Thoracic aorta (tissue), 2 donors: ENCODE measurements around the gene MS4A1. TPM values are rescaled to one million over a fixed set of nuclear protein-coding genes. Genes with fewer than 3 reads are reported as not detected.
"Not testable (repeated sequence)": the region's sequence is repeated elsewhere in the genome, so short reads cannot be mapped to it uniquely, and the experiment has no call there.

Source experiments
- ATAC-seq: fragments of 150-250 bp; one replicate; pipeline ENCODE4 v1.8.0; 2017; ENCODE audit warnings: low read depth; ENCODE audit not compliant: insufficient number of reproducible peaks, low FRiP score
- DNase-seq: peaks from one replicate; pipeline ENCODE4 v3.0.0-alpha.2; 2020; ENCODE audit warnings: low spot score
- H3K27ac ChIP-seq, 2 donors: fragments of 200-600 bp; sonication (generic); 1 replicate in 1 of 2; 2 replicates in 1 of 2; pipeline ENCODE4 v1.5.1; 2016; ENCODE audit warnings: mild to moderate bottlenecking in 2 of 2, moderate library complexity in 2 of 2
- H3K27me3 ChIP-seq: fragments of 200-600 bp; sonication (generic); replicated peaks from 2 replicates; pipeline ENCODE4 v1.6.0; 2016; ENCODE audit warnings: mild to moderate bottlenecking; ENCODE audit not compliant: insufficient read depth
- H3K36me3 ChIP-seq: fragments of 200-600 bp; sonication (generic); one replicate; pipeline ENCODE4 v1.5.1; 2016
- H3K4me1 ChIP-seq, 2 donors: fragments of 200-600 bp; sonication (generic); 1 replicate in 1 of 2; 2 replicates in 1 of 2; pipeline versions ENCODE4 v1.5.1 to v1.6.0; 2016; ENCODE audit warnings: low read depth in 2 of 2, mild to moderate bottlenecking in 1 of 2; ENCODE audit not compliant: control insufficient read depth in 1 of 2
- H3K4me3 ChIP-seq: fragments of 200-600 bp; sonication (generic); 2 replicates; pipeline ENCODE4 v1.5.1; 2016; ENCODE audit warnings: mild to moderate bottlenecking
- H3K9me3 ChIP-seq: fragments of 200-600 bp; sonication (generic); 2 replicates; pipeline ENCODE4 v1.5.1; 2016
- CTCF ChIP-seq: fragments of 200-600 bp; sonication (generic); IDR thresholded peaks from one replicate; pipeline ENCODE4 v1.5.1; 2019; ENCODE audit warnings: antibody characterized with exemption
- total RNA-seq, 2 donors: library from RNA; depleted of rRNA; stranded (reverse); fragments of >200 nt; gene quantifications; one replicate each; pipeline versions ENCODE4 v1.1.0 to v1.2.3, GENCODE V29; 2016

MS4A1 gene
- total RNA-seq, 2 donors from 2014 or later = 0.35 TPM; not detected in 1

- no peak overlapping the region for H3K4me3 ChIP-seq
- H3K36me3 ChIP-seq = no peaks in the 10 kb centered on the region
- no peak overlapping the region for H3K27ac ChIP-seq
- no peak for TF ChIP-seq CTCF
- peaks cover 4% of the 10 kb centered on the region for H3K27me3 ChIP-seq
- no peak for DNase-seq
- H3K9me3 ChIP-seq = no peaks in the 10 kb centered on the region
- no peak for ATAC-seq
- H3K4me1 ChIP-seq = no peaks in the 10 kb centered on the region
Observed at GRCh38 chr11:60498853-60499252, 43.2 kb downstream of the MS4A1 start.

DNA sequence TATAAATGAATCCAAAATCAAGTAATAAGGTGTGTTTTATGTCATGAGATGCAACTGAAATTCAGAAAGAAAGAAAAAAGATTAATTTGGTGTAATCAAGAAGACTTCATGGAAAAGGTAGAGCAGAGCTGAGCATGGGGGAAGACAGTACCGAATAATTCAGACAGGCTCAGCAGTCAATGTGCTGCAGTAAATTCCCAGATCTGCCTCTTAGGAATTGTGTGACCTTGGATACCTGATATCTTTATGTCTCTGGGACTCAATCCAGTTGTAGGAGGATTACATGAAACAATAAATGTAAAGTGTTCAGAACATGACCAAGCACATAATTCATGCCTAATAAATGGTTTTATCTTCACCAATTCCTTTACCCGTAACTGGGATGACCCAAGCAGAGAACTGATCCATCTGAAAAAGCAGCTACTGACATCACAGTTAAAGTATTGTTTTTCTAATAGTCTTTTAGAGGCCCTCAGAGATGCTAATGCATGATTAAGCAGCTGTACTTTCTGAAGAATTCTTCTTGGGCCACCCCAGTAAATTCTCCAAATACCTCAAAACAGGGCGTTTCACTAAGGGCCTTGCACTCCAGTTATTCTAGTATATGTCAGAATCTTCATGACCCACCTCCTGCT is 44.7 kb downstream of the MS4A1 start:
- H3K36me3 ChIP-seq = no peaks in the 10 kb centered on the region
- DNase-seq (no peak), ATAC-seq (no peak)
- no peaks in the 10 kb centered on the region for H3K4me1 ChIP-seq
- no peaks in the 10 kb centered on the region for H3K9me3 ChIP-seq
- no peak for TF ChIP-seq CTCF
- no peak overlapping the region for H3K27ac ChIP-seq
- no peak overlapping the region for H3K4me3 ChIP-seq
- peaks cover 4% of the 10 kb centered on the region for H3K27me3 ChIP-seq

DNA sequence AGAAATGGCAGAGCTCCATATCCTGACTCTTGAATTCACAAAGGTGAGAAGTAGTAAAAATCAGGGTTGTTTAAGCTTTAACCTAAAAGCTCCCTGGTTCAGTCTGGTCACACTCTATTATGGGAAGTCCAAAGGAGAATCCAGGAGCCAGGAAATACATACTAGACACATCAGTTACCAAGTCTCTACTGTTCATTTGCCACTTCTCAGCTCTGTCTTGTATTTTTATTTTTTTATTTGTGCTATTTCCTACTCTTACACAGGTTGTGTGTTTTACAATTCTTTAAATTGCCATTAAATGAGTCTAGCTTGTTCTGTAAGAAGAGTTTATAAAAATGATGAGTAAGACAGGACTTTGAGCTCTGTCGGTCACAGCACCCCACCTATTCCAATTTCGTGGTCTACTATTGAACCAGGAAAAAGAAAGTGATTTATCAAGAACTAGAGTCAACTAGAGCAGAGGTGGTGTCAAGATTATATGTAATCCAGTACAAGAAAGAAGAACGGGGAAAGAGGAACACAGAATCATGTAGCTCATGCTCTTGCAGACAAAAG is 46.7 kb downstream of the MS4A1 start:
- H3K4me1 ChIP-seq = no peaks in the 10 kb centered on the region
- no peak for TF ChIP-seq CTCF
- no peaks in the 10 kb centered on the region for H3K36me3 ChIP-seq
- H3K9me3 ChIP-seq = no peaks in the 10 kb centered on the region
- no peak overlapping the region for H3K4me3 ChIP-seq
- H3K27ac ChIP-seq = no peak overlapping the region
- peaks cover 4% of the 10 kb centered on the region for H3K27me3 ChIP-seq
- no peak for ATAC-seq
- no peak for DNase-seq

GRCh38 chr11:60504219-60504905 is 48.7 kb downstream of the MS4A1 start:
- DNase-seq (no peak), ATAC-seq (no peak)
- H3K9me3 ChIP-seq = no peaks in the 10 kb centered on the region
- H3K27ac ChIP-seq = no peak overlapping the region
- no peak overlapping the region for H3K4me3 ChIP-seq
- H3K27me3 ChIP-seq = no peaks in the 10 kb centered on the region
- no peak for TF ChIP-seq CTCF
- H3K36me3 ChIP-seq = no peaks in the 10 kb centered on the region
- H3K4me1 ChIP-seq = no peaks in the 10 kb centered on the region

DNA sequence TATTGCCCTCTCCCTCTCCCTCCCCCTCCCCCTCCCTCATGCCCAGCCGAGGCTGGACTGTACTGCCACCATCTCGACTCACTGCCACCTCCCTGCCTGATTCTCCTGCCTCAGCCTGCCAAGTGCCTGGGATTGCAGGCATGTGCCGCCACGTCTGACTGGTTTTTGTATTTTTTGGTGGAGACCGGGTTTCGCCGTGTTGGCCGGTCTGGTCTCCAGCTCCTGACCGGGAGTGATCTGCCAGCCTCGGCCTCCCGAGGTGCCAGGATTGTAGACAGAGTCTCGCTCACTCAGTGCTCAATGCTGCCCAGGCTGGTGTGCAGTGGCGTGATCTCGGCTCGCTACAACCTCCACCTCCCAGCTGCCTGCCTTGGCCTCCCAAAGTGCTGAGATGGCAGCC is 54.0 kb downstream of the MS4A1 start:
- not testable (repeated sequence) for DNase-seq, H3K27me3 ChIP-seq, H3K36me3 ChIP-seq, H3K4me1 ChIP-seq, H3K4me3 ChIP-seq, H3K9me3 ChIP-seq, ATAC-seq, H3K27ac ChIP-seq

GRCh38 chr11:60510209-60510608 is 54.6 kb downstream of the MS4A1 start:
- not testable (repeated sequence) for H3K4me1 ChIP-seq, H3K36me3 ChIP-seq, DNase-seq, H3K4me3 ChIP-seq, H3K27ac ChIP-seq, ATAC-seq, H3K9me3 ChIP-seq, H3K27me3 ChIP-seq
